Smooth muscle cell (in vitro differentiated cells): ENCODE results near the gene JPT2. TPM values are rescaled to one million over a fixed set of nuclear protein-coding genes. Genes with fewer than 3 reads are reported as not detected.
A peak's percentile ranks its signal among the peaks of the same experiment; 100 is the strongest.

Experiments used
- DNase-seq: peaks from one replicate; lab custom pipeline; 2025; ENCODE audit not compliant: unreplicated experiment; lab: John Stamatoyannopoulos, UW
- H2AFZ ChIP-seq: fragments of 200-600 bp; sonication (generic); 2 replicates; pipeline ENCODE4 v1.6.0; 2016; ENCODE audit warnings: antibody characterized with exemption, low read depth, mild to moderate bottlenecking
- H3F3A ChIP-seq: fragments of 200-600 bp; sonication (generic); 2 replicates; pipeline ENCODE4 v1.6.0; 2017; ENCODE audit warnings: antibody characterized with exemption, low read depth
- H3K27ac ChIP-seq: fragments of 200-600 bp; sonication (generic); 2 replicates; pipeline ENCODE4 v1.5.1; 2016; ENCODE audit warnings: low read depth, mild to moderate bottlenecking
- H3K27me3 ChIP-seq: fragments of 200-600 bp; sonication (generic); 2 replicates; pipeline ENCODE4 v1.6.1; 2016; ENCODE audit warnings: low read depth, mild to moderate bottlenecking
- H3K36me3 ChIP-seq: fragments of 200-600 bp; sonication (generic); 2 replicates; pipeline ENCODE4 v1.5.1; 2016; ENCODE audit warnings: low read depth
- H3K4me1 ChIP-seq: fragments of 200-600 bp; sonication (generic); 2 replicates; pipeline ENCODE4 v1.5.1; 2016; ENCODE audit warnings: low read depth
- H3K4me2 ChIP-seq: fragments of 200-600 bp; sonication (generic); 2 replicates; pipeline ENCODE4 v1.6.0; 2016; ENCODE audit warnings: mild to moderate bottlenecking
- H3K4me3 ChIP-seq: fragments of 200-600 bp; sonication (generic); 2 replicates; pipeline ENCODE4 v1.5.1; 2016; ENCODE audit warnings: mild to moderate bottlenecking
- H3K79me2 ChIP-seq: fragments of 200-600 bp; sonication (generic); 2 replicates; pipeline ENCODE4 v1.6.0; 2016; ENCODE audit warnings: low read depth, mild to moderate bottlenecking
- H3K9ac ChIP-seq: fragments of 200-600 bp; sonication (generic); 2 replicates; pipeline ENCODE4 v1.6.0; 2016; ENCODE audit warnings: low read depth
- H3K9me3 ChIP-seq: fragments of 200-600 bp; sonication (generic); replicated peaks from 2 replicates; pipeline ENCODE4 v1.5.1; 2016; ENCODE audit warnings: low read depth
- H4K20me1 ChIP-seq: fragments of 200-600 bp; sonication (generic); 2 replicates; pipeline ENCODE4 v1.6.0; 2016; ENCODE audit warnings: low read depth
- WGBS: methylation state at CpG from one replicate; pipeline ENCODE4 v1.1.7; 2016; ENCODE audit warnings: low lambda C conversion rate; 5-methylcytosine and 5-hydroxymethylcytosine counted together
- polyA plus RNA-seq: library from polyadenylated mRNA; unstranded; fragments of >200 nt; fragmentation: Nextera tagmentation; extraction: Ambion mirVana; gene quantifications from 2 replicates; pipeline ENCODE4 v1.2.1, GENCODE V29; 2016
- total RNA-seq: library from RNA; depleted of rRNA; stranded (reverse); fragments of >200 nt; gene quantifications from 2 replicates; pipeline ENCODE4 v1.2.3, GENCODE V29; 2014
- TF ChIP-seq, protein P1 (sequence below): fragments of 200-600 bp; sonication (generic); IDR thresholded peaks from 2 replicates; pipeline ENCODE4 v1.5.1; 2017; ENCODE audit warnings: borderline replicate concordance, mild to moderate bottlenecking, antibody characterized with exemption; ENCODE audit not compliant: insufficient read depth, poor library complexity, severe bottlenecking

Gene JPT2
- total and polyA plus RNA-seq, 2 experiments from 2014 or later: 7.2 to 28.6 TPM

DNA sequence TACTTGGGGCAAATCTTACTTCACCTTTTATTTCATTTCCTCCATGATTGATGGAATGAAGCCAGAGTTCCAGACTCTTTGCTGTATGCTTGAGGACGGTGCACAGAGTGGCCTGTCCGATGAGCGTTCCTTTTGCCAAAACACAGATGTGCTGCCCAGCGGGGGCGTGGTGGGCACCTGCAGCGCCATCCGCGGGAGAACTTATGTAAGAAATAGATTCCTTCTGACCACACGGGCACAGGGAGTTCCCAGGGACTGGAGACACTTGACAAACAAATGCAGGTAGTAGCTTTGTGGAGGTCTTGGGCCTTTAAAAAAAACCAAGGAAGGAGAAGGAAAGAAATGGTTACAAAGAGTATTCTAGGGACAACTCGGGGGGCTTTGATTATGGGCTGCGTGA is 35.3 kb upstream of the JPT2 start:
- Histone ChIP-seq H3K36me3 (no peaks in the 10 kb centered on the region), H4K20me1 (peaks cover 47% of the 10 kb centered on the region), H3K79me2 (peaks cover 8% of the 10 kb centered on the region)

DNA sequence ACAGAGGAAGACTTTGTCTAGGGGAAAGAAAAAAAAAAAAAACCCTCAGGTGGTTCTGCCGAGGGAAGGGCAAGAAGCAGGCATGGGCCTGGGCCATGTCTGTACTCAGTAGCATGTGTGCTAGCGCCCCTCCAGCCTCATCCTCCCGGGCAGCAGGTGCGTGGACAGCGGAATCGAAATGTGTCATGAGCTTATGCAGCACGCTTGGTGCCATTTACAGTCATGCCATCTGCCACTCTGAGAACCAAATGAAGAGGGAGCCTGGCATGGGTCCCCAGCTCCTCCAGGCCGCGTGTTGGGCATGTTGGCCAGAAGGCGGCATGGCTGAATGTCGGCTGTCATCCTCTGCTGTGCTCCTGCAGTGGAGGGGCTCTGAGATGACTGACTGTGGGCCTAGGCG is 34.6 kb upstream of the JPT2 start:
- Histone ChIP-seq H3K4me1 (peaks cover 4% of the 10 kb centered on the region), H3K4me2 (no peak overlapping the region), H3K27ac (no peak overlapping the region), H3K9ac (no peak overlapping the region), H2AFZ (no peak overlapping the region), H3F3A (peaks cover 11% of the 10 kb centered on the region), H3K79me2 (peaks cover 8% of the 10 kb centered on the region), H3K27me3 (no peaks in the 10 kb centered on the region), H4K20me1 (peaks cover 47% of the 10 kb centered on the region), H3K36me3 (no peaks in the 10 kb centered on the region), H3K4me3 (no peak overlapping the region), H3K9me3 (no peaks in the 10 kb centered on the region)
- TF ChIP-seq, protein P1, sequence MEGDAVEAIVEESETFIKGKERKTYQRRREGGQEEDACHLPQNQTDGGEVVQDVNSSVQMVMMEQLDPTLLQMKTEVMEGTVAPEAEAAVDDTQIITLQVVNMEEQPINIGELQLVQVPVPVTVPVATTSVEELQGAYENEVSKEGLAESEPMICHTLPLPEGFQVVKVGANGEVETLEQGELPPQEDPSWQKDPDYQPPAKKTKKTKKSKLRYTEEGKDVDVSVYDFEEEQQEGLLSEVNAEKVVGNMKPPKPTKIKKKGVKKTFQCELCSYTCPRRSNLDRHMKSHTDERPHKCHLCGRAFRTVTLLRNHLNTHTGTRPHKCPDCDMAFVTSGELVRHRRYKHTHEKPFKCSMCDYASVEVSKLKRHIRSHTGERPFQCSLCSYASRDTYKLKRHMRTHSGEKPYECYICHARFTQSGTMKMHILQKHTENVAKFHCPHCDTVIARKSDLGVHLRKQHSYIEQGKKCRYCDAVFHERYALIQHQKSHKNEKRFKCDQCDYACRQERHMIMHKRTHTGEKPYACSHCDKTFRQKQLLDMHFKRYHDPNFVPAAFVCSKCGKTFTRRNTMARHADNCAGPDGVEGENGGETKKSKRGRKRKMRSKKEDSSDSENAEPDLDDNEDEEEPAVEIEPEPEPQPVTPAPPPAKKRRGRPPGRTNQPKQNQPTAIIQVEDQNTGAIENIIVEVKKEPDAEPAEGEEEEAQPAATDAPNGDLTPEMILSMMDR: no peak
- WGBS: 93% methylated on average over 12 of the region's 12 CpGs
- no peak for DNase-seq

More for the DNA sequence above, 35.3 kb upstream of the JPT2 start:
- no peak overlapping the region for H3K27ac ChIP-seq
- H3K4me3 ChIP-seq: no peak overlapping the region
- WGBS: 99% methylated on average over 11 of the region's 11 CpGs
- no peak overlapping the region for H2AFZ ChIP-seq
- H3F3A ChIP-seq: peaks cover 11% of the 10 kb centered on the region
- TF ChIP-seq, protein P1: no peak
- H3K4me2 ChIP-seq: no peak overlapping the region
- H3K9ac ChIP-seq: no peak overlapping the region
- no peaks in the 10 kb centered on the region for H3K27me3 ChIP-seq
- no peak for DNase-seq
- H3K4me1 ChIP-seq: peaks cover 4% of the 10 kb centered on the region
- no peaks in the 10 kb centered on the region for H3K9me3 ChIP-seq

DNA sequence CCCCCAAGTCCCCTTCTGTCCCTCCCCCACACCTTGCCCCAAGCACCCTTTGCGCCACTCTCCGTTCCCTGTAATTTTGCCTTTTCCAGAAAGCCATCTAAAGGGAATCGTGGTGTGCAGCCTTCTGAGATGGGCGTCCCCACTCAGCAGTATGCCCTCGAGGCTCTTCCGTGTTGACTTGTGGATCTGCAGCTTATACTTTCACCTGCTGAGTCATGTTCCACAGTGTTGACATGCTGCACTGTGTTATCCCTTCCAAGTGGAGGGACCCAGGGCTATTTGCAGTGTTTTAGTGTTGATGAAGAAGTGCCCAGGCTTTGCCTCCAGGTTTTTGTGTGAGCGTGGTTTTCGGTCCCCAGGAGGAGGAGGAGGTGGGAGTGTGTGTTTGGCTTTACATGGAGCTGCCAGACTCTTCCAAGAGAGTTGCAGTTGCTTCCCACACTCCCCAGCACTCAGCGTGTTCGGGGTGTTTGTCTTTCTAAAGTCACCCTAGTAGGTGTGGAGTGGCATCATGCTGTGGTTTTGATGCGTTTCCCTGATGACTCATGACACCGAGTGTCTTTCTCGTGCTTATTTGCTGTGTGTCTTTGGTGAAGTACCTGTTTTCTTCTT is 32.1 kb upstream of the JPT2 start:
- Histone ChIP-seq H3F3A (peaks cover 11% of the 10 kb centered on the region), H3K27me3 (no peaks in the 10 kb centered on the region), H3K4me3 (no peak overlapping the region), H3K9me3 (no peaks in the 10 kb centered on the region), H4K20me1 (peaks cover 69% of the 10 kb centered on the region), H3K27ac (peak overlapping the region; percentile 64), H3K36me3 (no peaks in the 10 kb centered on the region), H3K79me2 (peaks cover 23% of the 10 kb centered on the region), H2AFZ (no peak overlapping the region), H3K4me2 (no peak overlapping the region), H3K4me1 (peaks cover 4% of the 10 kb centered on the region), H3K9ac (no peak overlapping the region)
- TF ChIP-seq, protein P1: no peak
- DNase-seq: no peak
- WGBS: 58% methylated on average over 13 of the region's 13 CpGs

DNA sequence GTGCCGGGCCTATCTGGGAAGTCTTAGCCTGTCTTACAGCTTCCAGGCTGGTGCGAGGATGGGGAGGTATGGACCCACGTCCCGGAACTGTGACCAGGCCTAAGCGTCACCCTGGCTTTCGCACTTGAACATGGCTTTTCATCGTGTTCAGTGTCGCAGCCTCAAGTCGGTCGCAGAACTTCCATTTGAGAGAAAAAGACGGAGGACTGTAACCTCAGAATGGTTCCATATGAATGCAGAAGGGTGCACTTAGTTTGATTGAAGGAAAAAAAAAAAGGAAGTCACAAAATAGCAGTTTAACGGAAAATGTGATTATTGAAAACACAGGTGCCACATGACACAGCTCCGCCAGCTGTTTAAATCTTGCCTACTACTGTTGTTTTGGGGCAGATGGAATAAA is 30.2 kb upstream of the JPT2 start:
- TF ChIP-seq, protein P1: no peak

More for the DNA sequence above, 30.2 kb upstream of the JPT2 start:
- H3K9ac ChIP-seq: no peak overlapping the region
- WGBS: 95% methylated on average over 13 of the region's 13 CpGs
- DNase-seq: no peak
- no peak overlapping the region for H2AFZ ChIP-seq
- no peaks in the 10 kb centered on the region for H3K9me3 ChIP-seq
- no peak overlapping the region for H3K4me3 ChIP-seq
- H3F3A ChIP-seq: peaks cover 11% of the 10 kb centered on the region
- H3K4me1 ChIP-seq: peaks cover 4% of the 10 kb centered on the region
- H3K27me3 ChIP-seq: no peaks in the 10 kb centered on the region
- peaks cover 23% of the 10 kb centered on the region for H3K79me2 ChIP-seq
- no peak overlapping the region for H3K4me2 ChIP-seq
- no peak overlapping the region for H3K27ac ChIP-seq
- no peaks in the 10 kb centered on the region for H3K36me3 ChIP-seq
- H4K20me1 ChIP-seq: peaks cover 78% of the 10 kb centered on the region
